HG03280 (cell line): ENCODE data around the gene KRTAP13-4.

Experiments
- ATAC-seq: cut with Tn5 transposase; IDR thresholded peaks from one replicate; pipeline ENCODE4 v1.9.1; 2021; ENCODE audit warnings: mild to moderate bottlenecking, moderate library complexity; ENCODE audit not compliant: unreplicated experiment

Gene KRTAP13-4, protein sequence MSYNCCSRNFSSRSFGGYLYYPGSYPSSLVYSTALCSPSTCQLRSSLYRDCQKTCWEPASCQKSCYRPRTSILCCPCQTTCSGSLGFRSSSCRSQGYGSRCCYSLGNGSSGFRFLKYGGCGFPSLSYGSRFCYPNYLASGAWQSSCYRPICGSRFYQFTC

DNA sequence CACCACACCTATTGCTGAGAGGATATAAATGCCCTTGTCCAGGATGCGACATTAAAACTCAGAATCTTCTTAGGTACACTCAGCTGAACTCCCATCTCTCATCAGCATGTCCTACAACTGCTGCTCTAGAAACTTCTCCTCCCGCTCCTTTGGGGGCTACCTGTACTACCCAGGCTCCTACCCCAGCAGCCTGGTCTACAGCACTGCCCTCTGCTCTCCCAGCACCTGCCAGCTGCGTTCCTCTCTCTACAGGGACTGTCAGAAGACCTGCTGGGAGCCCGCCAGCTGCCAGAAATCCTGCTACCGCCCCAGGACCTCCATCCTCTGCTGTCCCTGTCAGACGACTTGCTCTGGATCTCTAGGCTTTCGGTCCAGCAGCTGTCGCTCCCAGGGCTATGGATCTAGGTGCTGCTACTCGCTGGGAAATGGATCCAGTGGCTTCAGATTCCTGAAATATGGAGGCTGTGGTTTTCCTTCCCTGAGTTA, at the start of gene KRTAP13-4:
KRTAP13-4 (plus strand) TSS at position 51 of the 486 bp plus-strand sequence; CDS start at position 107, 56 bp downstream.
- ATAC-seq = no peak

DNA sequence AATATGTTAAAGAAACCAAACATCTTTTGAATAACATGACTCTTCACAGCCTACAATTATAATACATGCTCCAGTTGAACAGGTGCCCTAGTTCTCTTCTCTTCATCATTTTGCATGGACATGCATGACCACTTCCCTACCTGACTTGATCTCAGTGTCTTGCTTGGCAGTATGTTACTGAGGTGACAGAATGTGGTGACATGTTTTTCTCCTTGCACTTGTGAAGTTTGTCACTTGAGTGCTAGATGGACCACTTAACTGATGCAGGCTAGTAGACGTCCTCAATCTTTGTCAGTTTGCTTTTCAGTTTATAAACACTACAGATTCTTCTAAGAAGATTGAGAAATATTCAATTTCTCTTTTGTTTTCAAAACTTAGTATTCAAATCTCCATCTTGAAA, 47.8 kb upstream of the KRTAP13-4 start:
- ATAC-seq = no peak

- no peak for ATAC-seq
Observed at GRCh38 chr21:30391492-30392025, 38.5 kb upstream of the KRTAP13-4 start.

- ATAC-seq = no peak
Observed at GRCh38 chr21:30395731-30396130, 34.3 kb upstream of the KRTAP13-4 start, which contains the start of gene KRTAP13-1. Gene KRTAP13-1, plus strand, starts transcription at chr21:30396031. Its CDS starts 56 bp downstream, at chr21:30396087.

DNA sequence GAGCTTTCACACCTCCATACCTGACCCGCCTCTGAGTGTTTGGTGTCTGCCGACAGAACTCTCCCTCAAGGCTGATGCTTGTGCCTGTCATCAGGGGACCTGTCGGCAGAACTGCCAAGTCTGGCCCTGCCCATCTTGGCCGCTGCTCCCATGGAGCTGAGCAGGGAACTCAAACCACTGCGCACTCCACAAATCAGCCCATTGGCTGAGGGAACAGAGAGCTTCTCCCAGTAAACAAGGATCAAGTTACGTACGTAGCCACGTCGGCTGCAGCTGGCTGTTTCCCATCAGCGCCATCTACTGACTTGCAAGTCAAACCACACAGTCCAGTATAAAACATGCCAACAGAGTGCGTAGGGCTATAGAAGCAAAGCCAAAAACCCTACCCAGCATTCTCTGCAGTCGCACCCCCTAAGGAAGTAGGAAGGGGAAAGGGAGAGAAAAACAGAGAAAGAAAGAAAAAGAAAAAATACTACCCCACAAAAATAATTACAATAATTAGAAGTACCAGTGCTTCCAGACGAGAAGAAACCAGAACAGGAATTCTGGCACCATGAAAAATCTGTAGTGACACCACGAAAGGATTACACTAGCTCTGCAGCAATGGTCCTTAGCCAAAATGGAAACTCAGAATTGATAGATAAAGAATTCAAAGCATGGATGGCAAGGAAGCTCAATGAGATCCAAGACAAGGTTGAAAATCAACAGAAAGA, 21.1 kb upstream of the KRTAP13-4 start:
- ATAC-seq = no peak

DNA sequence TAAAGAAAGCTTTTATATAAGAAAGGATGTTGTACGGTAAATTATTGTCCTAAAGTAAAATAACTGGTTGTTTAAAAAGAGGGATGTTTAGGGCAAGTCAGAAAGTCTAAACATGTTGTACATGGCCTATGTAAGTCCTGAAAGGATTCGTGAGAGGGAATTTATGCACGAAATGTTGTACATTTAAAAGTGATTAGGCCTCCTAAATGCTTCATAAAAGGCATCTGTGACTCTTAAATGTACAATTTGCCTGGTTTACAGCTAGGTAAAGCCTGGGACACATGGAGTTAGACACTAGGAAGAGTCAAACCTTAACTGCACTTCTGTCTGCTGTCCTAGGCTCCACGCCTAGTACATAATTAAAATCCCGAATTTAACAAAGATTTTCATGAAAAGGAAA, 14.0 kb upstream of the KRTAP13-4 start:
- ATAC-seq = no peak

DNA sequence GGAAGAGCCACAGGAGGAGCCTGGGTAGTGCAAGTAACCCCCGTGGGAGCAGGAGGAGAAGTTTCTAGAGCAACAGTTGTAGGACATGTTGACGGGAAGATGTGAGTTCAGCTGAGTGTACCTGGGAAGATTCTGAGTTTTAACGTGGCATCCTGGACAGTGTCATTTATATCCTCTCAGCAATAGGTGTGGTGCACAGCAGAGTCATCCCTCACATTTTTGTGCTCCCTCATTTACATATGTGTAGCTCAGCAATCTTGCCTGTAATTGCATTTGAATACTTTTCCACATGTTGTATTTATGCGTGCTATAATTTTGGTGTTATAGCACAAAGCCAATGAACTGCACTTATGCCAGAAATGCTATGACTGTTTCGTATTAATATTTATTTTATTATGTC, 4.2 kb upstream of the KRTAP13-4 start, which contains the start of gene KRTAP13-3:
KRTAP13-3 (minus strand) TSS at position 101 of the 400 bp plus-strand sequence; CDS start at position 87, 14 bp downstream.
- no peak for ATAC-seq

GRCh38 chr21:30426731-30427130, 3.3 kb upstream of the KRTAP13-4 start:
- ATAC-seq = no peak

DNA sequence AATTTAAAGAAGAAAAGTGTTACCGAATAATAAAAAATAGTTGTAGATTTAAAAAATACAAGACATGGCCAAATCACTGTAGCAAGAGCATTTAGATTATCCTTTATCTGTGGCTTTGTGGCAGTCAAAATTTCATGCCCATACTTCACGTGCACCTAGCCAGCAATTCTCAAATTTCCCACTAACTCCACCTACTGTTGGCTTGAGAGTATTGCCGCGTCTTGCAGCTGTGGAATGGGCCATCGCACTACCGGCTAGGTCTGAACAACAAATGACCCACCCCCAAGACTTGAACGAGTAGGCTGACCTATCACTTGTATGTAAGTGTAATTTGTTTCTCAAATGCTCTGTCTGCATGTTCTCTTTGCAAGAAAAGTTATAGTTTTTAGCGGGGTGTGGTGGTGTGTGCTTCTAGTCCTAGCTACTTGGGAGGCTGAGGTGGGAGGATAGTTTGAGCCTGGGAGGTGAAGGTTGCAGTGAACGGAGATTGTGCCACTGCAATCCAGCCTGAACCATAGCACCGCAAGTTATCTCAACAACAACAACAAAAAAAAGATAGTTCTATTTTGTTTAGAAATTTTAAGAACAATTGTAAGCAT, 4.1 kb downstream of the KRTAP13-4 start:
- ATAC-seq = no peak

DNA sequence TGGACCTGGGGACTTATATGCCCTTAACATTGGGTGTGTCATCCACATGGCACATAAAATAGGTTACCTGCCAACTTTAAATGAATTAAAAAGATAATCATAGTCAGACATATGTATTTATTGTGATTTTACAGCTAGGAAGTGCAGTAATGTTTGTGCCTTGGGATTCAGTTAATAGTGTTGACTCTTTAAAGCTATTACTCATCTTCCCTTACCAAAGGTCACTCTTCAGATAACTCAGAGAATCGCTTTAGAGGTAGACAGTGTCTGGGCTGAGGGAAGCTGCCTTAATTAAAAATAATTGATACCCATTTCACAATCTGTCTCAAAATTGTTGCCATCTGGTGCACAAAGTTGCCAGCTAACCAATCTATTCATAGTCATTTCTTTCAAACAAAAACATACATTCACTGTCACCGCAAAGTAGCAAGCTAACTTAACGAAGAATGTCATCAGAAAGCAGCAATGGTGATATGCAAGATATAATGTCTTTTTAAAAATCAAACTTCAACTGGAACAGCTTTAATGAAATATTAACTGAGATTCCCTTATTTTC, 7.1 kb downstream of the KRTAP13-4 start:
- ATAC-seq = no peak

GRCh38 chr21:30439975-30440374, 10.0 kb downstream of the KRTAP13-4 start, which contains the start of gene KRTAP15-1:
Gene KRTAP15-1, plus strand, starts transcription at chr21:30440275. Its CDS starts 53 bp downstream, at chr21:30440328.
- no peak for ATAC-seq

GRCh38 chr21:30443226-30443625, 13.2 kb downstream of the KRTAP13-4 start:
- no peak for ATAC-seq

- no peak for ATAC-seq
Observed at GRCh38 chr21:30444204-30444603, 14.2 kb downstream of the KRTAP13-4 start.

GRCh38 chr21:30447056-30447455, 17.0 kb downstream of the KRTAP13-4 start:
- no peak for ATAC-seq

DNA sequence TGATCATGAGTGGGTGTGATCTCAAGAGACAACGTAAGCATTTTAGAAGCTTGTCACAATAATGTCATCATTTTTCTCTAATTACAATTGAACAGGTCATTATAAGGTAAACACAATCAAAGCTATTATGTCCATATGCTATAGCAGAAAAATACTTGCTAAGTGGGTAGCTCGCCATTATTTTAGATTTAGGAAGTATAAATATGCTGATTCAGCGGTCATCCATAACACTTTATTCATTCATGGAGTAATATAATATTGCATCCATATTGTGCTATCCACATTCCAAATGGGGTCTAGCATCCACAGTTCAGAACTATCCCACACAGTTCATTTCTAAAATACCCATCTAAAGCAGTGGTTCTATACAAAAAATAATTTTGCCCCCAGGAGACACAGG, 18.5 kb downstream of the KRTAP13-4 start:
- ATAC-seq = no peak

GRCh38 chr21:30463713-30464112, 33.7 kb downstream of the KRTAP13-4 start:
- no peak for ATAC-seq

GRCh38 chr21:30468900-30469714, 39.1 kb downstream of the KRTAP13-4 start:
- ATAC-seq = no peak

- ATAC-seq = no peak
Observed at GRCh38 chr21:30478004-30478403, 48.0 kb downstream of the KRTAP13-4 start.

DNA sequence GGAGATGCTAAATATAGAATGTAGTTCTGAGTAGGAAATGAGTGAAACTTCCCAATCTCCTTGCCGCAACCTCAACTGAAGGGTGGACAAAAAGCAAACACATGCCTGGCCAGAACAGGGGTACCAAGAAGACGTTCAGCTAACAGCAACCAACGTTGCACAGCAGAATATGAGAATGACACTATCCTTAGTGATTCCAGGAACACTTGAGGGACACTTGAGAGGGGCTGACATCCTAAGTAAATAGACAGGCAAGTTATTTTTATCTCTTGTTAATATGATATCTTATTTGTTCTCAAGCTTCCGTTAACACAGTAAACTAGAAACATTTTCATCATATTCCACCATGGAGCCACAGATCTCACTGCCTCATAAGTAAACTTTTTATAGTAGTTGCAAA, 49.2 kb downstream of the KRTAP13-4 start:
- ATAC-seq = no peak

GRCh38 chr21:30480145-30480544, 50.1 kb downstream of the KRTAP13-4 start, which contains the start of gene KRTAP19-1:
Gene KRTAP19-1, minus strand, starts transcription at chr21:30480367. Its CDS starts 50 bp downstream, at chr21:30480317.
- no peak for ATAC-seq
